GM18867 (cell line): ENCODE results near the gene PTAFR.

Experiments used
- ATAC-seq: cut with Tn5 transposase; IDR thresholded peaks from one replicate; pipeline ENCODE4 v1.9.1; 2021; ENCODE audit warnings: mild to moderate bottlenecking, moderate library complexity; ENCODE audit not compliant: unreplicated experiment

Gene PTAFR

GRCh38 chr1:28176492-28177470 lies at the start of gene PTAFR:
Gene PTAFR, minus strand, starts transcription at chr1:28176690. Its CDS starts 25,669 bp downstream, at chr1:28151021.
- ATAC-seq = peak; percentile 41

- no peak for ATAC-seq
Observed at GRCh38 chr1:28213315-28213714, 36.8 kb upstream of the PTAFR start.

GRCh38 chr1:28209700-28210099 lies 33.2 kb upstream of the PTAFR start:
- ATAC-seq = no peak

GRCh38 chr1:28208818-28209441 lies 32.4 kb upstream of the PTAFR start:
- ATAC-seq = no peak

- no peak for ATAC-seq
Observed at GRCh38 chr1:28205243-28205642, 28.8 kb upstream of the PTAFR start.

GRCh38 chr1:28200234-28200873 lies 23.9 kb upstream of the PTAFR start:
- ATAC-seq = no peak

- ATAC-seq = peak; percentile 83
Observed at GRCh38 chr1:28199328-28200233, 23.1 kb upstream of the PTAFR start.

- no peak for ATAC-seq
Observed at GRCh38 chr1:28197682-28198415, 21.4 kb upstream of the PTAFR start.

- no peak for ATAC-seq
Observed at GRCh38 chr1:28196330-28196729, 19.8 kb upstream of the PTAFR start.

GRCh38 chr1:28195780-28196179 lies 19.3 kb upstream of the PTAFR start:
- no peak for ATAC-seq

GRCh38 chr1:28194326-28195035 lies 18.0 kb upstream of the PTAFR start:
- ATAC-seq = no peak

- no peak for ATAC-seq
Observed at GRCh38 chr1:28193701-28194161, 17.2 kb upstream of the PTAFR start.

GRCh38 chr1:28190996-28191645 lies 14.6 kb upstream of the PTAFR start:
- ATAC-seq = no peak

GRCh38 chr1:28190337-28190979 lies 14.0 kb upstream of the PTAFR start:
- ATAC-seq = no peak

GRCh38 chr1:28185071-28185470 lies 8.6 kb upstream of the PTAFR start:
- ATAC-seq = no peak

- no peak for ATAC-seq
Observed at GRCh38 chr1:28180306-28181305, 4.1 kb upstream of the PTAFR start.
